Thyroid gland (tissue), 4 donors: ENCODE data around the gene C11orf24.

Experiments
- POLR2A ChIP-seq, 2 donors: fragments of 450-650 bp; IDR thresholded peaks; one replicate each; pipeline ENCODE4 v1.6.1; 2017; ENCODE audit warnings: antibody characterized with exemption in 2 of 2, mild to moderate bottlenecking in 2 of 2, moderate library complexity in 1 of 2
- TF ChIP-seq, protein P1 (sequence below), 6 experiments: fragments of 200-600 bp in 3 of 6; fragments of 450-650 bp in 3 of 6; sonication (generic) in 3 of 6; IDR thresholded peaks; one replicate each; pipeline ENCODE4 v1.5.1; 2016 to 2019; ENCODE audit warnings: antibody characterized with exemption in 6 of 6, mild to moderate bottlenecking in 2 of 6, inconsistent platforms in 1 of 6, moderate library complexity in 1 of 6

DNA sequence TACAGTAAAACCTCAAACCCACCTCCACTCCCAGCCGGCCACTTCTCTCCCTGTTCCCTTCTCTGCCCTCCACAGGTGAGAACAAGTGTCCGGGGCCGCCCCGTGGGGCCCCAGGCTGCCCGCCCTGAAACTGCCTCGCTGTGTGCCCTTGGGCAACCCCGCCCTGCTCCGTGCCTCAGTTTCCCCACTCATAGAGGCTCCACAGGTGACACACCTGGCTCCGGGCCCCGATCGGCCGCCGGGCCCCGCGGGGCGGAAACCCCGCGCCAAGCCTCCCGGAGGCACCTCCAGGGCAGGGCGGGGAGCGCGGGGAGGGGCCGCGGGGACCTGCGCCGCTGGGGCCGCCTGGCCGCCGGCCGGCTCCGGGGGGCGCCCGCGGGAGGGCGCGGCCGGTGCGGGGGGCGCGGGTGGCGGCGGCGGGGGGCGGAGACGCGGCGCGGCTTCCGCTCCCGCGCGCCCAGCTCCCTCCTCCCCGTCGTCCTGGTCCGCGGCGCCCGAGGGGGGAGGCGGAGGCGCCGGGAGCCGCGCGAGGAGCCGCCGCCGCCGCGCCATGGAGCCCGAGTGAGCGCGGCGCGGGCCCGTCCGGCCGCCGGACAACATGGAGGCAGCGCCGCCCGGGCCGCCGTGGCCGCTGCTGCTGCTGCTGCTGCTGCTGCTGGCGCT is 40.5 kb upstream of the C11orf24 start, which contains the start of gene LRP5:
- TF ChIP-seq, protein P1, sequence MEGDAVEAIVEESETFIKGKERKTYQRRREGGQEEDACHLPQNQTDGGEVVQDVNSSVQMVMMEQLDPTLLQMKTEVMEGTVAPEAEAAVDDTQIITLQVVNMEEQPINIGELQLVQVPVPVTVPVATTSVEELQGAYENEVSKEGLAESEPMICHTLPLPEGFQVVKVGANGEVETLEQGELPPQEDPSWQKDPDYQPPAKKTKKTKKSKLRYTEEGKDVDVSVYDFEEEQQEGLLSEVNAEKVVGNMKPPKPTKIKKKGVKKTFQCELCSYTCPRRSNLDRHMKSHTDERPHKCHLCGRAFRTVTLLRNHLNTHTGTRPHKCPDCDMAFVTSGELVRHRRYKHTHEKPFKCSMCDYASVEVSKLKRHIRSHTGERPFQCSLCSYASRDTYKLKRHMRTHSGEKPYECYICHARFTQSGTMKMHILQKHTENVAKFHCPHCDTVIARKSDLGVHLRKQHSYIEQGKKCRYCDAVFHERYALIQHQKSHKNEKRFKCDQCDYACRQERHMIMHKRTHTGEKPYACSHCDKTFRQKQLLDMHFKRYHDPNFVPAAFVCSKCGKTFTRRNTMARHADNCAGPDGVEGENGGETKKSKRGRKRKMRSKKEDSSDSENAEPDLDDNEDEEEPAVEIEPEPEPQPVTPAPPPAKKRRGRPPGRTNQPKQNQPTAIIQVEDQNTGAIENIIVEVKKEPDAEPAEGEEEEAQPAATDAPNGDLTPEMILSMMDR (IDR thresholded peaks at IDR 0.05) = no peak
- peak in 1 of 2 donors; percentile 62 for TF ChIP-seq POLR2A (IDR thresholded peaks at IDR 0.05)
